ENCODE data around the gene ZNRF3.

Gene ZNRF3

DNA sequence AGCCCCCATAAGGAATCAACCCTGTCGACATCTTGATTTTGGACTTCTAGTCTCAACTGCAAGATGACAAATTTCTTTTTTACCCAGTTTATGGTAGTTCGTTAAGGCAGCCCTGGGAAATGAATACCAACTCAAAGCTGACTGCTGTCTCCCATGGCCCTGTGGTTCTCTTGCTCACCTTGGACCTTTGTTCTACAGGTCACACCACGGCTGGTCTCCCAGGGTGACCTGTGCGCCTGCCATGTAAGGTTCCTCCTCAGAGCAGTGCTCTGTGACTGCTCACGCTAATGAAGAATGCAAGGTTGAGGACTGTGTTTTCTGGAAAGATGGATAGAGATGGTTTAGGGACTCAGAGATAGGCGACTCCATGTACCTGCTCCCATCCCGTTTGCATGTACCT is 68.2 kb downstream of the ZNRF3 start:
- no peak for DNase-seq (ENCODE audit: low read depth in 2 of 3, low spot score in 2 of 3)

DNA sequence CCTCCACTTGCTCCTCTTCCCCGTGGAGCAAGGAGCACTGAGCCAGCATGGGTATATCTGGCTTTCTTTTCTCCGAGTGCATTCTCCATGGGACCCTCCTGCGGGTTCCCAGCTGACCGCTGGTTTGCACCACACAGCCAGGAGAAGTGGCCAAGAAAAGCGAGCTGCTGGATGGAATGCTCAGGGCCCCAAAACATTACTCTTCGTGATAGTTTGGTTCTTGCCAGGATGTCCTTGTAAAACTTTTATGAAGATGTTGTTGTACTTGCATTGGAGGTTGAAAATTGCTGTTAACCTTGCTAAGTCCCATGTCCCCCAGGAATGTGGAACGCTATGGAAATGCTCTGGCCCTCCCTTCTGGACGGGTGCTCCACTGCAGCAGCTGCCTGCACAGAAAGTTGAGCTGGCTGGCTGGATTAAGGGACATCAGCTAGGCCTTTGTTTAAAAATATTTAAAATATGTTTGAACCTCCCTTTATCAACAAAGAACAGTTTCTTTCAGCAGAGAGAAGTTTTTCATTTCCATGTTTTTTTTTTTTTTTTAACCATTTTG is 68.7 kb downstream of the ZNRF3 start:
- no peak for DNase-seq (ENCODE audit: low read depth in 2 of 3, low spot score in 2 of 3)

DNA sequence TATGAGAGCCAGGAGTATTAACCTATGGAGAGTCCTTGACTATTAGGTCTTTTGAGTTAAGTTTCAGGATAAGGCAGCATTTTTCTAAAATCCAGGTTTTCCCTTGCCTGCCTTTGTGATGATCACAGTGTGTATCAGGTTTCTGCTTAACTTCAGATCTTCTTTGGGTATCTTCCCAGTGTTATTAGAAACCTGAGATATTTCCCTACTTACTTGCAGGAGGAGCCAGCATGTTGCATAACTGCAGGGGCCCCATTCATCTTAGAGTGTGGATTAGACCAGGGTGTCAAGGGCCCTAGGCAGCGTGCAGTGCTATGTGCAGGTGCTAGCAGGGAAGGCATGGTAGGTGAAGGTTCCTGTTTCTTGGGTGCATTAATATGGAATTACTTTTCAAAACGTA is 69.5 kb downstream of the ZNRF3 start:
- DNase-seq (ENCODE audit: low read depth in 2 of 3, low spot score in 2 of 3), result no peak

DNA sequence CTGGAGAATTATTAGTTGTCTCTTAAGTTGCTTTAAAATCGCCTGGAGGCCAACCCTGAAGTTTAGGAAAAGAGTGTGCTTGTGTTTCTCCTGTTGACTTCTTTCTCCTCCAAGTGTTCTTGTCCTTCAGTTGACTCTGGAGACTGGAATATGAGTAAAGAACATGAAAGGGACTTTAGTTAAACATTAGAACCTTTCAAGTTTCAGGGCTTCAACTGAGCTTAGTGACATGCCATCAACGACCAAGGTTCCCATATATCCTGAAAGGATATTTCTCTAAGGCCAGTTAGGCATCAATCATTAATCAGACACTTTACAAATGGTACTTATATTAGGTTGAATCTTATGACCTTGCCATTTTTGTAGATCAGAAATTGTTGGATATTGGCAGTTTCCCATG is 70.0 kb downstream of the ZNRF3 start:
- DNase-seq (ENCODE audit: low read depth in 2 of 3, low spot score in 2 of 3), result no peak

DNA sequence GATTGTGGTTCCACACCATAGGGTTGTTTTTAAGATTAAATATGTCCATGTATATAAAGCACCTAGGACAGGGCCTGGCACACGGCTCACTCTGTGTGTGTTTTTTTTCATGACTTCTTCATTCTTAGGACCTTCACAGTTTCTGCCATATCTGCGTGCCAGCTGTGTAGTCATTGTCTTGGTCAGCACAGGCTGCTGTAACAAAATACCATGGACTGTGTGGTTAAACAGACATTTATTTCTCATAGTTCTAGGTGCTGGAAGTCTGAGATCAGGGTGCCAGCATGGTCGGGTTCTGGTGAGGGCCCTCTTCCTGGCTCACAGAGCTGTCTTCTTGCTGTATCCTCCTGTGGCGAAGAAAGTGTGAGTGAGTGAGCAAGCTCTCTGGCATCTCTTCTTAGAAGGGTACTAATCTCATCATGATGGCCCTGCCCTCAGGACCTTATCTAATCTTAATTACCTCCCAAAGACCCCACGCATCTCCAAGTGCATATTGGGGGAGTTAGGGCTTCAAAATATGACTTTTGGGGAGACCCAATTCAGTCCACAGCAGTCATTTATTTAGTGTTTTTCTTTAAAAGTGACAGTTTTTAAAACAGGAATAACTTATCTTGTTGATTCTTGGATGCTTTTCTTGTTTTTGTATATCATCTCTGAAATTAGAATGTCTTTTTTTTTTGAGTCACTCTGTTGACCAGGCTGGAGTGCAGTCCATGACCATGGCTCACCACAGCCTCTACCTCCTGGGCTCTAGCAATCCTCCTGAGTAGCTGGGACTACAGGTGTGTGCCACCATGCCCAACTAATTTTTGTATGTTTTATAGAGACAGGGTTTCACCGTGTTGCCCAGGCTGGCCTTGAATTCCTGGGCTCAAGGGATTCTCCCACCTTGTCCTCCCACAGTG is 70.9 kb downstream of the ZNRF3 start:
- no peak for DNase-seq (ENCODE audit: low read depth in 2 of 3, low spot score in 2 of 3)

DNA sequence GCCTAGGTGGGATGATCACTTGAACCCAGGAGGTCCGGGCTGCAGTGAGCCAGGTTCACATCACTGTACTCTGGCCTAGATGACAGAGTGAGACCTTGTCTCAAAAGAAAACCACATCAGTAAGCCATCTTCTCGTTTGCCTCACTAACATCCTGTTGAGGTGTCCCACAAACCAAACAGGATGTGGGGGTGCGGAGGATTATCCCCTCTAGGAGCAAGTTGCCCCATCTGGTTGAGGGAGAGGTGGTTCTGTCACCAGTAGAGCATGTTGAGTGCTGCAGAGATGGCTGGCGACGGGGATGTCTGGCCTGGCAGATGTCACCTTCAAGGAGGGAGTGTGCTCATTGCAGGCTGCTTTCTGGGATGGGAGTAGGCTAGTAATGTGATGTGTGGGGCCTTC is 72.4 kb downstream of the ZNRF3 start:
- DNase-seq (ENCODE audit: low read depth in 2 of 3, low spot score in 2 of 3), result peak; percentile 41 to 72 (median 60)

DNA sequence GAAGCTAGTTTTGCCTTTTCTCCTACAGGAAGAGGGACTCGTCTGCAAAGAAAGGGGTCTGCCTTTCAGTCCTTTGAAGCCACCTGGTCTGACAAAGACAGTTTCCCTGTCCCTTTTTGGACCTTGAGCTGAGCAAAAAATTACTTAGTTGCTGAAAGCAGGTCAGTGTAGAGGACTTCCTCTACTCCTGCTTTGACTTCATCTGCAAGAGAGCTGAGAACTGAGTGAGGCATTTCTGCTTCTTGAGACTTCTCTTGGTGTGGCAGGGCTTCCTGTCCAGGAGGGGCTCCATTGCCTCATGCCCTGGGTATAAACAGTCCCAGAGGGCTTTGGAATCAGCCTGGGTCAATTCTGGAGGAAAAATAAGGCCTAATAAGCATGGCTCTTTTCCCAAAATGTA is 73.1 kb downstream of the ZNRF3 start:
- DNase-seq (ENCODE audit: low read depth in 2 of 3, low spot score in 2 of 3), result no peak

DNA sequence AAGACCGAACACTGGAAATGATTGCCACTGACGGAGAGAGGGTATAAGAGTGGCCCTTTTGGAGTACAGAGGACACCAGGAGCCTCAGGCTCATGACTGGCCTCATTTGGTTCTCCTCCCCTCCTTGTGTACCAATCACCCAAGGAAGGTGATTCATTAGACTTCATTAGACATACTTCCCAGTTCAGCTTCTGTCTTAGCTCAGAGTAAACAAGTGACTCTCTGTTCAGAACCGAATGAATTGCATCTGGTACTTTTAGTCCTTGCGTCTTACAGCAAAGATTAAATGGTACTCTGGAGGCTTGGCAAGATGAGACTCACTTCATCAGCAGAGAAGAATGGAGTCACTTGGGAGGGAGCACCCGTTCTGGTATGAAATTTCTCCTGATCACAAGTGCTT is 75.2 kb downstream of the ZNRF3 start:
- no peak for DNase-seq (ENCODE audit: low read depth in 2 of 3, low spot score in 2 of 3)

DNA sequence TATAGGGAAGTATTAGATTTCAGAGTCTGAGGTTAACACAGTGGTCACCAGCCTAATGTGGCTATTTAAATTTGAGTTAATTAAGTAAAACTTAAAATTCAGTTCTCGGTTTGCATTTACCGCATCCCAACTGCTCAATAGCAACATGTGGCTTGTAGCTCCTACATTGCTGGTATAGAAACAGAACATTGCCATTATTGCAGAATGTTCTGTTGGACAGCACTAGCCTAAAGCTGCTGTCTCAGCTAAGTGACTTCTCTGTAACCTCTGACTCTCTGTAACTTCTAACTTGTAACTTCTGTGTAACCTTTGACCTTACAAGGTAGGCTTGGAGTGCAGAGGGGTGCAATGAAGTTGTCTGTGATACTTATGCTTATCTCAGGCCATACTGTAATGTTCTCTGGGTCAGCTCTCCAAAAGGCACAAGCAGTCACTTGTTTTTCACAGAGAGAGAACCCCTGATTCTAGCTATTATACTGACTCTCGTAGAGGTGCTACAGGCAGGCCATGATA is 78.7 kb downstream of the ZNRF3 start:
- DNase-seq (ENCODE audit: low read depth in 2 of 3, low spot score in 2 of 3), result no peak

DNA sequence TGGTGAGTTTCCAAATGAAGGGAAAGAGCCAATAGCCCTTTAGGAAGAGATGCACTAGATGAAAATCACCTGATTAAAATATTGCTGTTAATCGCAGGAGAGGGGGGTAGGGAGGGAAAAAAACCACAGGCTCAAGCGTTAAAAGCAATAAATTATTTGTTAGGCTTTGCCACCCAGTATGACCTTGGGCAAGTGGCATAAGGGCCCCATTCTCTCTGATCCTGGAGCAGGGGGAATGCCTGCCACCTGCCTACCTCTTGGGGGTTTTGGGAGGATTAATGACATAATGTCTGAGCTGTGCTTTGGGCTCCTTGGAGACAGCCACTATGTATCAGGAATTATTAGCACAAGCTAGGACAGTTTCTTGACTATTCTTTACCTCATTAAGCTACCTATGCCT is 80.0 kb downstream of the ZNRF3 start:
- no peak for DNase-seq (ENCODE audit: low read depth in 2 of 3, low spot score in 2 of 3)

DNA sequence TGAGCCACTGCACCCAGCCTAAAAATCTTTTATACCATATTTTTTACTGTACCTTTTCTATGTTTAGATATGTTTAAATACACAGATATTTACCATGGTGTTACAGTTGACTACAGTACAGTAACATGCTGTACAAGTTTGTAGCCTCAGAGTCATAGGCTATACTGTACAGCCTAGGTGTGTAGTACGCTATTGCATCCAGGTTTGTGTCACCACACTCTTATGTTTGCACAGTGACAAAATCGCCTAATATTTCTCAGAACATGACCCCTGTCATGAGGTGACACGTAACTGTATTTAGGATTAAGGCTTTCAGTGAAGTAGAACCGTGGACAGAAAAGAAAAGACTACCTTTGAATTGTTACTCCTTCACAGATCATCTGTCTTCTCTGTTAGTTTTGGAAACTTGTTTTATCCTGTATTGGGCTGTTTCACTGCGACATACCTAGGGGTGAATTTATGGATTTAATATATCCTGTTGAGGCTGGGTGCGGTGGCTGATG is 83.8 kb downstream of the ZNRF3 start:
- DNase-seq (ENCODE audit: low read depth in 2 of 3, low spot score in 2 of 3), result no peak

DNA sequence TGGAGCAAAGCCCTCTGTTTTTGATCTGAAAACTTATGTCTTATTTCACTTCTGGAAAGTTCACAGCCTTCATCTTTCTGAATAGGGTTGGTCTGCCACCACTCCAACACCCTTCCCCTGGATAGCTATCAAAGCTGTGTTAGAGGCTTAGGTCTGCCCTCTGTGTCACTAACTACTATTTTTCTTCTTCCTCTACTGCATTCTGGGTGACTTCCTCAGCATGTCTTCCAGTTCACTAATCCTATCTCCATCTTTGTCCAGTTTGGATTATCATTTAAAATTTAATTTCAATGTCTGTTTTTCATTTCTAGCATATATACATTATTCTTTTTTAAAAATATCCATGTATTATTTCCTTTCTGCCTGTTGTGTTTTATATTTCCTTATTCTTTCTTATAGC is 84.6 kb downstream of the ZNRF3 start:
- DNase-seq (ENCODE audit: low read depth in 2 of 3, low spot score in 2 of 3), result no peak

DNA sequence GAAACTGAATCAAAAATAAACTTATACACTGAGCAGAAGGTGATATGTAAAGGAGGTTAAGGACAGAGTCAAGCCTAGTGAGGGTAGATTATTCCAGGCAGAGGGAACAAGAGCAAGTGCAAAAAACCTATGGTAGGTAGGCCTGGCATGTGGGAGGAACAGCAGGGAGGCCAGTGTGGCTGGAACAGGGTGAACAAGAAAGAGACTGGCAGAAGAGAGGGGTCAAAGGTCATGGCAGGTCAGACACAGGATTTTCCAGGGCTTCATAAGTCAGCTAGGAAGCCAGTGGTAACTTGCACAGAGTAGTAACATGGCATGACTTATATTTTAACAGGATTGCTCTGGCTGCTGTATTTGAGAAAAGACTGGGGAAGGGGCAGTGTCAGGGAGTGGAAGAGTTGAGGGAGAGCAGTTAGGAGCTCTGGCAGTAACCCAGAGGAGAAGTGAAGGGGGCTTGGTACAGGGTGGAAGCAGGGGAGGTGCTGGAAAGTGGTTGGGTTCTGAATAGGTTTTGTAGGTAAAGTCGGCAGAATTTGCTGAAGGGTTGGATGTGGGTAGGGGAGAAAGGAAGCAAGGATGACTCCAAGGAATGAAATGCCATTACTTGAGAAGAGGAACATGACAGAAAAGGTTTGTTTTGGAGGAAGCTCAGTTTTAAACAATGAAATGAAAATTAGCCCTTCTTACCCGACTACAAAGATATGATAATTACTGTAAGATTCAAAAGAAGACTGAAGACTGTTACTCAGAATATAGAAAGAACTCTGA is 86.2 kb downstream of the ZNRF3 start:
- no peak for DNase-seq (ENCODE audit: low read depth in 2 of 3, low spot score in 2 of 3)

DNA sequence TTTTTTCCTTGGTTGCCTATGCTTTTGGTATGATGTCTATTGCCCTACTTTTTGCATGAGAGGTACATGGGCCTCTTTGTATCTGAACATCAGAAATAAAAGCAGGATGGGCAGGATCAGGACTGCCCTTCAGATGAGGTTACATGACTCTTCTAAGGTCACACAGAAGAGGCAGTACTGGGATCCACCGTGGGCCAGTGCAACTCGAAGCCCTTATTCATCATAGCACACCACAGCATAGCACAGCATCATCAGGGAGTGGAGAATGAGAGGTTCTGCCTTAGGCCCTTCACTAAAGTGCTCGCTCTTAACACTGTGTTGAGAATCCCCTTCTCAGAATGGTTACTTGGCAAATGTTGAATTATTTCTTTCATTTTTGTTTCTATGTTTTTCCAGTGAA is 90.0 kb downstream of the ZNRF3 start:
- no peak for DNase-seq (ENCODE audit: low read depth in 2 of 3, low spot score in 2 of 3)

DNA sequence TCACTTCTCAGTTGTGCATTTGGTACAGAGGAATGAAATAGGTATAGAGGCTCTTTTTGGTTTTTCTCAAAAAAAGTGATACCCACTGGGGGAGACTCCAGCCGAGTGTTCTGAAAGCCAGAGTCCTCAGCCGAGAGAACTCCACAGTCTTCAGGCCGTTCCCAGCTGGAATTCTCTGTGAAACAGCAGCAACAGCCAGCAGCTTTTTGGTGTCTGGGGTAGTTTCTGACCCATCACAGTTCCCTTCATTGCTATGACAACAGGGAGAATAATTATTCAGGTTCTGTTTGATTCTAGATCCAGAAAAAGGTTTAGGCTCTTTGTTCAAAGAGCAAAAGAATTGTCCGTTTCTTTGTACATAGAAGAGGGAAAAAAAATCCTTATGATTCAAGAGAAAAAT is 93.7 kb downstream of the ZNRF3 start:
- DNase-seq (ENCODE audit: low read depth in 2 of 3, low spot score in 2 of 3), result no peak

DNA sequence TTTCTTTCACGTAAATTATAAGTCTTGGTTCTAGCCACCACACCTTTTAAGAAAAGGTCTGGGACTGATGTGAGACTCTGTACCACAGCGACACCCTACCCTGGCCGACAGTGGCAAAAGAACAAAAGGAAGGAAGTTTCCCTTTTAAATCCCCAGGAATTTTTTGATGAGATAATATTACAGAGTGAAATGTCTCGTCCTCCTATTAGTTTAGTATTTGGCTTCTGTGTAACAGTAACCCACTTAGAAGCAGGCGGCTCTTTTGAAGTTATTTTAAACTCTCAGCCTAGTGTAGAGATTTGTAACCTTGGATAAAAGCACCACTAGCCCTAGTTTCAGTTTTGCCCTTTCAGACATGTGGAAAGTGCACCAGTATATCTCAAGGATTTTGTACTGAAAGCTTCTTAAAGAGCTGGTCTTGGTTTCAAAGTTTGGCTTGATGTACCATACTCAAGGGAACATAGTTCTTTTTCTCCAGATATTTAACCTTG is 94.2 kb downstream of the ZNRF3 start:
- DNase-seq (ENCODE audit: low read depth in 2 of 3, low spot score in 2 of 3), result no peak

DNA sequence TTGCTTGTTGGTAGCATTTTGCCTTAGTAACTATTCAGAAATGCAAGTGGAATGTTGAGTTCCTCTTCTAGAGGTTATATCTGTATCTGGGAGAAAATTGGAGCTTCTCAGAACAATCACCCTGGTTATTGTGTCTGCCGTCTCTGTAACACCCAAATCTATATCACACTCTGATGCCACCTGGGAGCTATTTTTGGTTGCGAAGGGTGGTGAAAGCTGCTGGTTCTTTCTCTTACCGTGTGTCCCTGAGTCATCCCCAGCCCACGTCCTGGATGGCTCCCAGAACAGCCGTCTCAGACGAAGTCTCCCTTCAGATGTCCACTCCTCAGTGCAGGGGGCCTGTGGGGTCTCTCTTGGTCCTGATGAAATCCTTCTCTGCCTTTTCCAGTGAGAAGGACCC is 94.8 kb downstream of the ZNRF3 start:
- DNase-seq (ENCODE audit: low read depth in 2 of 3, low spot score in 2 of 3), result no peak

DNA sequence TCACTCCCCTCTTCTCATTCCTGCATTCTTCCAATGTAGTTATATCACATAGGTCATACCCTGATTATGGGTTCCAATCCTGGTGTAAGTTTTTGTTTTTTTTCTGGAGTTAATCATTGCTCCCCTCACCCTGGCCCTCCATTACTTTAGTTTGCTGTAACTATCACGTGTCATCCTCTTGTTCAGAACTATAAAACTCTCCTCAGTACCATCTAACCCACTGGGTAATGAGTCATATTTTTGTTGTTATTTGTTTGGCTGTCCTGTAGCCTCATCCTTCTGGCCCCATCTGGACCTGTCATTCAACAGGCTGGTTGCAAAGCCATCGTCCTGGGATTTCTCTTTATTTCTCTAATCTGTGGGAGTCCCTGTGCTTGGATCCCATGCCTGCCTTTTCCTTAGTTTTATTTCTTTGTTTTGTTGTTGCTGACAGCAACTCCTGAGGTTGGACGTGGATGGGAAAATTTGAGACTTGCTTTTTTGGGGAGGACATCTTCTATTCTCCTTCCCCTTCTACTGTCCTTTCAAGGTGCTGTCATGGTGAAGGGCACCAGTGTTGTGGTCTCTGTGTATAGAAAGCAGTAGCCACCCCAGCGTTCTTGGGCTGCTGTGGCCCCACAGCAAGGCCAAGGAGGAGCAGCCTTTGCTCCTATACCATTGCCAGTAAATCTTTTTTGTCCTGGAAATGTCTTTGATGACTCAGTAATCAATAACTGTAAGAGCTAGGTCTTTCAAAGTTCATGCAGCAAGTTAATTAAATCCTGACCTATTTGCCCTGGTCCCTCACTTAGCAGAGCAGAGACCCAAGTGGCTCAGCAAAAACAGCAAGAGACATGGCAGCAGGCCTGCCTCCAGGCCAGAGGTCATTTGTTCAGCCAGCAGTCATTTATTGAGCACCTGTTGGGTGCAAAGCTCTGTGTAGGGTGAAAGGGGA is 95.8 kb downstream of the ZNRF3 start:
- no peak for DNase-seq (ENCODE audit: low read depth in 2 of 3, low spot score in 2 of 3)

DNA sequence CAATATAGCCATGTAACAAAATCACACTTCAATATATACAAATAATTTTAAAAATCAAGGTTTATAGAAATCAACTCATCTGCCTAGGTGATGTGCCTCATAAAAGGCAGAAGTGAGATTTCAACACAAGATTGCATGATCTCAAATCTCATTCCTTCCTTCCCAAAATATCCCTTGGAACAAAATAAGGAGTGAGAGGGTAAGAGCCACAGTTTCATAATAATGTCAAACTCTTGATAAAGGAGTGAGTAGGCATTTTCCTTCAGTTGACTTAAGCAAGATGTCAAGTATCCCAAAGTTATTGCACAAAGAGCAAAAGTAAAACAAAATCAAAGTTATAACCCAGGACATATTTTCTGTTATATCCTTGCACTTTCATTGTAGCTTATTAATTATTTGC is 97.0 kb downstream of the ZNRF3 start:
- DNase-seq (ENCODE audit: low read depth in 2 of 3, low spot score in 2 of 3), result no peak

DNA sequence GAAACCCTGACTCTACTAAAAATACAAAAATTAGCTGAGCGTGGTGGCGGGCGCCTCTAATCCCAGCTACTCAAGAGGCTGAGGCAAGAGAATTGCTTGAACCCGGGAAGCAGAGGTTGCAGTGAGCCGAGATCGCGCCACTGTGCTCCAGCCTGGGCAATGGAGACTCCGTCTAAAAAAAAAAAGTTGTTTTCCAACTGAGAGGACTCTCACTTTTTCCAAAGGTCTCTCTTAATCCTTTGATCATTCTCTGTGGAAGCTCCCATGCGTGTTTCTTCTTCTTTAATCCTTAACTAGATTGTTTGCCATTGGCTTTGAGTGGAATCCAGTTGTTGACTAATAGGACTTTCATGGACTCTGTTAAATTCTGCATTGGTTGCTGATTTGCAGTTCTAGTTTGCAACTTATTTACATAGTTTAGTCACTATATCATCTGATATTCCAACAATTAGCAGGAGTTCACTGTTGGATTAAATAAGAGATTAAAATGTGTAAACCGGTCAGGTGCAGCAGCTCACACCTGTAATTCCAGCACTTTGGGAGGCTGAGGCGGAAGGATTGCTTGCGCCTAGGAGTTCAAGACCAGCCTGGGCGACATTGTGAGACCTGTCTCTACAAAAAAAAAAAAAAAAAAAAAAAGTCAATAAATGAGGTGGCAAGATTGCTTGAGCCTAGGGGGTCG is 98.6 kb downstream of the ZNRF3 start:
- no peak for DNase-seq (ENCODE audit: low read depth in 2 of 3, low spot score in 2 of 3)
